ENCODE data around the gene USO1. TPM values are rescaled to one million over a fixed set of nuclear protein-coding genes. Genes with fewer than 3 reads are reported as not detected.

USO1 gene
- total and polyA plus RNA-seq, 9 of the 15 experiments (the other 6 are each of a cell fraction or from before 2014, with no cell fraction given): 19.3 to 97.8 (median 48.5) TPM

DNA sequence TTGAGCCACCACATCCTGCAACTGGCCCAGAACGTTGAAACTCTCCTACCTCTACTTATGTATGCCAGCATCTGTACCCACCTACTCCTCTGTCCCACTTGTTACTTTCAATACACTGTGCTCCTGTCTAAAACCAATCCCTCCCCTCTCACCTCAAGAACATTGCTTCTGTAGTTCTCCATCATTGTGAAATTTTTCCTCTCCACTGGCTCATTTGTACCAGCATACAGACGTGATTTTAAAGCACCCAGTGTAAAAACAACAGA is 25.5 kb upstream of the USO1 start:
- intact Hi-C loops (cut with micrococcal nuclease): no loop called here

DNA sequence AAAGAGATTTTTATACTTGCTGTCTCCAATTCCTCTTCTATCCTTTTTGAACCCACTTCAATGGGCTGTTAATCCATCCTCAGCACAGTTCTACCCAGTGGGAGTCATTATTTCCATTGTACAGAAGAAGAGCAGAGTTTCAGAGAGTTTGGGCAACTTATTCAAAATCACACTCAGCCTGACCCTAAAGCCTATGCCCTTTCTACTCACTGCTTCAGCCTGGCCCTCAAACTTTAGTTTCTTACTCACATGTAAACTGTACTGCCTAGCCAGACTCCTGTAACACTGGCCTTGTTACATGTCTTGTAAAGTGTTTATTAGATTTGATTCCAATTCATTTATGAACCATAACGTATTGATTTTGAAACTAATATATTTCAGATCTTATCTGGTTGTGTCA is 25.1 kb upstream of the USO1 start:
- BruUV-seq (replicated peaks): no TSS peak
- WGBS (ENCODE audit: insufficient coverage, low coverage, missing lambda C conversion rate): 0% methylated on average over 1 of the region's 1 CpG
- no peak overlapping the region for H3K9ac ChIP-seq (ENCODE audit: insufficient read depth in 1 of 2, low read depth in 2 of 2, low read length in 2 of 2)
- H3K4me1 ChIP-seq (replicated peaks in 1 of 2; ENCODE audit: control insufficient read depth in 2 of 2, insufficient read depth in 2 of 2, low read length in 2 of 2): peaks cover 6 to 8% of the 10 kb centered on the region in 2 experiments; a peak in 2 of 5 replicates
- POLR2A ChIA-PET: interaction anchor here (1.4 to 1.6 kb wide), 2 partner anchors 19 to 25 kb away, joined by 3 read pairs; partner anchors contain the start of gene USO1
- H3K9me1 ChIP-seq (ENCODE audit: control insufficient read depth, insufficient read depth, low read length): no peaks in the 10 kb centered on the region
- DNase-seq (ENCODE audit: extremely low read depth in 1 of 4, low spot score in 3 of 4) (no peak), ATAC-seq (peak; percentile 22; the same call in 2 of the 3 replicates), FAIRE-seq (no peak)
- no peaks in the 10 kb centered on the region for H3K9me3 ChIP-seq (replicated peaks; ENCODE audit: control insufficient read depth, insufficient read depth, low read depth, low read length)
- no peak overlapping the region for H3K27ac ChIP-seq (ENCODE audit: extremely low read depth, low read depth, low read length)
- H3K27me3 ChIP-seq (ENCODE audit: control insufficient read depth in 2 of 2, insufficient read depth in 2 of 2, low read length in 2 of 2): no peaks in the 10 kb centered on the region
- no peak overlapping the region for H2AFZ ChIP-seq (ENCODE audit: low read depth, low read length)
- in situ Hi-C loops (cut with MboI) (no loop called here), intact Hi-C loops (cut with micrococcal nuclease) (no loop called here)
- CTCF ChIA-PET (ENCODE audit: low intra/inter-chr PET ratio): no interaction called here
- no peak overlapping the region for H3K4me2 ChIP-seq (ENCODE audit: insufficient read depth, low read length)
- H4K20me1 ChIP-seq (replicated peaks; ENCODE audit: control insufficient read depth, insufficient read depth, low read length): no peaks in the 10 kb centered on the region
- TF ChIP-seq ZNF778 (CRISPR knock-in tag; IDR thresholded peaks at IDR 0.05) (no peak), PHTF2 (CRISPR knock-in tag; IDR thresholded peaks at IDR 0.05) (no peak), TSC22D4 (tag; IDR thresholded peaks at IDR 0.05) (no peak), ZKSCAN3 (CRISPR knock-in tag; IDR thresholded peaks at IDR 0.05) (no peak), NFIX (CRISPR knock-in tag; IDR thresholded peaks at IDR 0.05; ENCODE audit: low read depth) (no peak), MTA2 (IDR thresholded peaks at IDR 0.05; ENCODE audit: low read depth) (no peak), BACH1 (tag; IDR thresholded peaks at IDR 0.05) (no peak), OTX1 (CRISPR knock-in tag; IDR thresholded peaks at IDR 0.05) (no peak)
- no peaks in the 10 kb centered on the region for H3K79me2 ChIP-seq (ENCODE audit: control insufficient read depth, insufficient read depth, low read length)
- H3K36me3 ChIP-seq (ENCODE audit: control insufficient read depth, insufficient read depth, low read length): no peaks in the 10 kb centered on the region; the same call in 2 of the 3 replicates
- no peak overlapping the region for H3K4me3 ChIP-seq

More for the DNA sequence above, 25.5 kb upstream of the USO1 start:
- Histone ChIP-seq H3K79me2 (ENCODE audit: control insufficient read depth, insufficient read depth, low read length) (no peaks in the 10 kb centered on the region), H4K20me1 (replicated peaks; ENCODE audit: control insufficient read depth, insufficient read depth, low read length) (no peaks in the 10 kb centered on the region), H3K9me1 (ENCODE audit: control insufficient read depth, insufficient read depth, low read length) (no peaks in the 10 kb centered on the region), H3K27me3 (ENCODE audit: control insufficient read depth in 2 of 2, insufficient read depth in 2 of 2, low read length in 2 of 2) (no peaks in the 10 kb centered on the region), H3K36me3 (ENCODE audit: control insufficient read depth, insufficient read depth, low read length) (no peaks in the 10 kb centered on the region; the same call in 2 of the 3 replicates), H3K4me3 (no peak overlapping the region), H3K4me2 (ENCODE audit: insufficient read depth, low read length) (peak overlapping the region; percentile 52; the same call in 1 of the 2 replicates), H3K9me3 (replicated peaks; ENCODE audit: control insufficient read depth, insufficient read depth, low read depth, low read length) (no peaks in the 10 kb centered on the region), H2AFZ (ENCODE audit: low read depth, low read length) (peak overlapping the region; percentile 66; the same call in 1 of the 2 replicates), H3K4me1 (replicated peaks in 1 of 2; ENCODE audit: control insufficient read depth in 2 of 2, insufficient read depth in 2 of 2, low read length in 2 of 2) (peaks cover 6 to 8% of the 10 kb centered on the region in 2 experiments; a peak in 2 of 5 replicates), H3K9ac (ENCODE audit: insufficient read depth in 1 of 2, low read depth in 2 of 2, low read length in 2 of 2) (no peak overlapping the region), H3K27ac (ENCODE audit: extremely low read depth, low read depth, low read length) (peak overlapping the region; percentile 52; the same call in 1 of the 3 replicates)
- ATAC-seq (peak; percentile 21; the same call in 2 of the 3 replicates), FAIRE-seq (no peak), DNase-seq (ENCODE audit: extremely low read depth in 1 of 4, low spot score in 3 of 4) (no peak)
- in situ Hi-C loops (cut with MboI): no loop called here
- CTCF ChIA-PET (ENCODE audit: low intra/inter-chr PET ratio): no interaction called here
- TF ChIP-seq ZNF586 (CRISPR knock-in tag; conservative IDR thresholded peaks at IDR 0.05) (no peak), OTX1 (CRISPR knock-in tag; IDR thresholded peaks at IDR 0.05) (0 out of 2 replicates have a peak, but pooled peaks have one; percentile 29)
- no TSS peak for BruUV-seq (replicated peaks)
- WGBS (ENCODE audit: insufficient coverage, low coverage, missing lambda C conversion rate): 41% methylated on average over 2 of the region's 2 CpGs
- POLR2A ChIA-PET: interaction anchor here (1.4 kb wide), 1 partner anchor 20 kb away, joined by 3 read pairs; no protein-coding TSS in a partner anchor
